Measurements from ENCODE around the gene CTNNA3.

Gene CTNNA3

DNA sequence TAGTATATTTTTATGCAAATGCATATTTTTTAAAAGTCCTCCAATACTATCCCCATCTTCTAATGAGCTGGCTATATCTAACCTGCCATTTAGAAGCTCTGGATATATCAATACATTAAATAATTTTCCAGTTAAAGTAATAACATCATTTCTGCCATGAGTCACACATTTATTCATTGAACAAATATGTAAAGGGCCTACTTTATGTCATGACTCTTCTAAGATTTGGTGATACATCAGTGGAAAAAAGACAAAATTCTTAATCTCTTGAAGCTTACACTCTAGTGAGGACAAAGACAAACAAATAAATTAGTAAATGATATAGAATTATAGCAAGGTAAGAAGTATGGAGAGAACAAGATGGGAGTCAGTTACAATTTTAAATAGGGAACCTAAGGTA is 1487.0 kb downstream of the CTNNA3 start:
- TF ChIP-seq CTCF (IDR thresholded peaks at IDR 0.05; ENCODE audit: control insufficient read depth, extremely low read depth, insufficient read depth) = no peak
- no peak for DNase-seq (ENCODE audit: low read depth)
- H3K4me3 ChIP-seq (ENCODE audit: low read depth, low read length) = no peak overlapping the region

GRCh38 chr10:66204838-66205237 is 1491.2 kb downstream of the CTNNA3 start:
- no peak for DNase-seq (ENCODE audit: low read depth)
- TF ChIP-seq CTCF (IDR thresholded peaks at IDR 0.05; ENCODE audit: control insufficient read depth, extremely low read depth, insufficient read depth) = no peak
- H3K4me3 ChIP-seq (ENCODE audit: low read depth, low read length) = no peak overlapping the region

DNA sequence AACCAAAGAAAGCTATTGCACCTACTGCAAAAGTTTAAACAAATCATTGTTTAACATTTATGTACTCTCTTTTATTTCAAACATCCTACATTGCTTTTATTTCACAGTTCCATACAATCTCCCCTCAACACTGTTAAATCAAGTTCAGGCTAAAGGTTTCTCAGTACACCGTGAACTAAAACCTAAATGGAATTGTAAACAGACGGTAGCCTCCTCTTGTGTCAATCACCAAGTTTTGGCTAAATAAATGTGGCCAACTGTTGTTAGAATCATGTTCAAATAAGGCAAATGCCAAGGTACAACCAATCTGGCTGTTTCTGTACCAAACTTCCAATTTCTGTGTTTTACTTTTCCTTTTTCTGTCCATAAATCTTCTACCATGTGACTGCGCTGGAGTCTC is 1493.9 kb downstream of the CTNNA3 start:
- TF ChIP-seq CTCF (IDR thresholded peaks at IDR 0.05; ENCODE audit: control insufficient read depth, extremely low read depth, insufficient read depth) = no peak
- H3K4me3 ChIP-seq (ENCODE audit: low read depth, low read length) = no peak overlapping the region
- DNase-seq (ENCODE audit: low read depth) = no peak

- no peak for TF ChIP-seq CTCF (IDR thresholded peaks at IDR 0.05; ENCODE audit: control insufficient read depth, extremely low read depth, insufficient read depth)
- DNase-seq (ENCODE audit: low read depth) = no peak
- no peak overlapping the region for H3K4me3 ChIP-seq (ENCODE audit: low read depth, low read length)
Measured at GRCh38 chr10:66192162-66192831, 1503.7 kb downstream of the CTNNA3 start.

DNA sequence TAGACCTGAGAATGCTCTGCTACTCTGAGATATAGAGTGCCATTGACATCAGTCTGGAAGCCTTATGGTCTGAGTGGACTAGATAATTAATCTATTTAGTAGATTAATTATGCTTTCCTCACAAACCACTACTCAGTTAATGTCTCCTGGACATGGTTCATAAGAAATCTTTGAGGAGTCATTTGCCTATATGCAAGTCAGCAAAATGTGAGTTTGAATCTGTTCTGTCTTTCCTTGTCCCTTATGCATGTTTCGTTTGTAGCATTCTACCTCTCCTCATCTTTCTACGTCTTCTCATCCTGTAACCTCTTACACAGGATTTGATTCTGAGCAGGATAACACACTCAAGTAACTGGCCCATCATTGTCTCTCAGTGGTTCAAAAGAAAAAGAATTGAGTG is 1505.6 kb downstream of the CTNNA3 start:
- DNase-seq (ENCODE audit: low read depth) = no peak
- no peak overlapping the region for H3K4me3 ChIP-seq (ENCODE audit: low read depth, low read length)
- TF ChIP-seq CTCF (IDR thresholded peaks at IDR 0.05; ENCODE audit: control insufficient read depth, extremely low read depth, insufficient read depth) = no peak

- H3K4me3 ChIP-seq (ENCODE audit: low read depth, low read length) = no peak overlapping the region
- DNase-seq (ENCODE audit: low read depth) = no peak
- no peak for TF ChIP-seq CTCF (IDR thresholded peaks at IDR 0.05; ENCODE audit: control insufficient read depth, extremely low read depth, insufficient read depth)
Measured at GRCh38 chr10:66189271-66189670, 1506.7 kb downstream of the CTNNA3 start.

Data from LNCaP clone FGC (cell line).